GM19193 (cell line): ENCODE results near the gene SCYL2.

Experiments
- POLR2A ChIP-seq: IDR thresholded peaks from 4 replicates; pipeline ENCODE4 v1.6.1; 2011; ENCODE audit not compliant: insufficient read depth, insufficient read length; ENCODE audit errors: extremely low read depth

SCYL2 gene

GRCh38 chr12:100290016-100290415, 23.0 kb downstream of the SCYL2 start:
- TF ChIP-seq POLR2A, result no peak

GRCh38 chr12:100293017-100293416, 26.0 kb downstream of the SCYL2 start:
- no peak for TF ChIP-seq POLR2A

- TF ChIP-seq POLR2A, result no peak
Measured at GRCh38 chr12:100295764-100296555, 29.0 kb downstream of the SCYL2 start.

GRCh38 chr12:100302081-100302480, 35.1 kb downstream of the SCYL2 start:
- TF ChIP-seq POLR2A, result no peak

- no peak for TF ChIP-seq POLR2A
Measured at GRCh38 chr12:100303831-100304230, 36.9 kb downstream of the SCYL2 start.

GRCh38 chr12:100311317-100311716, 44.3 kb downstream of the SCYL2 start:
- no peak for TF ChIP-seq POLR2A

GRCh38 chr12:100317371-100317770, 50.4 kb downstream of the SCYL2 start:
- TF ChIP-seq POLR2A, result no peak

GRCh38 chr12:100324498-100324897, 57.5 kb downstream of the SCYL2 start:
- no peak for TF ChIP-seq POLR2A

GRCh38 chr12:100326208-100326607, 59.2 kb downstream of the SCYL2 start:
- TF ChIP-seq POLR2A, result no peak

- no peak for TF ChIP-seq POLR2A
Measured at GRCh38 chr12:100329800-100330199, 62.8 kb downstream of the SCYL2 start.

- no peak for TF ChIP-seq POLR2A
Measured at GRCh38 chr12:100331871-100332270, 64.9 kb downstream of the SCYL2 start.

GRCh38 chr12:100332852-100333251, 65.9 kb downstream of the SCYL2 start:
- TF ChIP-seq POLR2A, result no peak

- no peak for TF ChIP-seq POLR2A
Measured at GRCh38 chr12:100337299-100337698, 70.3 kb downstream of the SCYL2 start.

- TF ChIP-seq POLR2A, result no peak
Measured at GRCh38 chr12:100337727-100338126, 70.8 kb downstream of the SCYL2 start.

- TF ChIP-seq POLR2A, result no peak
Measured at GRCh38 chr12:100339071-100339470, 72.1 kb downstream of the SCYL2 start.

- TF ChIP-seq POLR2A, result no peak
Measured at GRCh38 chr12:100345020-100345767, 78.2 kb downstream of the SCYL2 start.
